Tibial nerve (tissue), 4 donors: ENCODE results near the gene SLC17A8.

Experiments
- CTCF ChIP-seq, 5 experiments: fragments of 200-600 bp in 3 of 5; fragments of 450-650 bp in 2 of 5; sonication (generic) in 3 of 5; IDR thresholded peaks; one replicate each; pipeline ENCODE4 v1.5.1; 2016 to 2019; ENCODE audit warnings: antibody characterized with exemption in 5 of 5, mild to moderate bottlenecking in 3 of 5, moderate library complexity in 2 of 5
- EP300 ChIP-seq, 2 donors: sonication (generic); formaldehyde crosslinking; IDR thresholded peaks; one replicate each; pipeline ENCODE4 v1.6.1; 2017; ENCODE audit warnings: antibody characterized with exemption in 2 of 2, mild to moderate bottlenecking in 1 of 2

GRCh38 chr12:100453951-100454350 lies 97.1 kb downstream of the SLC17A8 start:
- TF ChIP-seq EP300 (IDR thresholded peaks at IDR 0.05) (no peak), CTCF (IDR thresholded peaks at IDR 0.05) (no peak)
